ENCODE results near the gene SCCPDH.

- TF ChIP-seq CTCF (conservative IDR thresholded peaks at IDR 0.05), result no peak
- no peak for TF ChIP-seq ZFX (IDR thresholded peaks at IDR 0.05)
Observed at GRCh38 chr1:246797597-246797996, 73.4 kb downstream of the SCCPDH start.
